Activated CD8-positive, alpha-beta memory T cell treated with anti-CD3 and anti-CD28 coated beads, Interleukin-2, amount 50 U/mL, for 1 hour (primary cell): ENCODE measurements around the gene PRR14.
A peak's percentile ranks its signal among the peaks of the same experiment; 100 is the strongest.
"Not testable (repeated sequence)": the region's sequence is repeated elsewhere in the genome, so short reads cannot be mapped to it uniquely, and the experiment has no call there.

Experiments
- DNase-seq: peaks from one replicate; pipeline ENCODE4 v3.0.0-alpha.2; 2020; ENCODE audit errors: extremely low read depth

PRR14 gene

GRCh38 chr16:30632454-30632853 lies 18.3 kb upstream of the PRR14 start:
- not testable (repeated sequence) for DNase-seq

- no peak for DNase-seq
Measured at GRCh38 chr16:30633526-30633925, 17.2 kb upstream of the PRR14 start.

GRCh38 chr16:30636599-30636998 lies 14.2 kb upstream of the PRR14 start:
- DNase-seq, result no peak

- DNase-seq, result not testable (repeated sequence)
Measured at GRCh38 chr16:30637139-30637538, 13.6 kb upstream of the PRR14 start.

GRCh38 chr16:30637944-30638343 lies 12.8 kb upstream of the PRR14 start:
- DNase-seq, result no peak

GRCh38 chr16:30641378-30641982 lies 9.3 kb upstream of the PRR14 start:
- DNase-seq, result no peak

- DNase-seq, result no peak
Measured at GRCh38 chr16:30644334-30644830, 6.4 kb upstream of the PRR14 start.

- DNase-seq, result no peak
Measured at GRCh38 chr16:30645727-30646126, 5.0 kb upstream of the PRR14 start.

GRCh38 chr16:30647274-30647571 lies 3.5 kb upstream of the PRR14 start:
- no peak for DNase-seq

- DNase-seq, result no peak
Measured at GRCh38 chr16:30649725-30650368, 913 bp upstream of the PRR14 start.

- no peak for DNase-seq
Measured at GRCh38 chr16:30651124-30652004, 604 bp downstream of the PRR14 start.

GRCh38 chr16:30652005-30652296 lies 1.2 kb downstream of the PRR14 start:
- DNase-seq, result no peak

GRCh38 chr16:30652718-30653117 lies 2.0 kb downstream of the PRR14 start:
- no peak for DNase-seq

GRCh38 chr16:30654856-30655255 lies 4.1 kb downstream of the PRR14 start:
- no peak for DNase-seq

- no peak for DNase-seq
Measured at GRCh38 chr16:30655815-30656347, 5.1 kb downstream of the PRR14 start.

GRCh38 chr16:30656388-30656787 lies 5.6 kb downstream of the PRR14 start:
- DNase-seq, result no peak

GRCh38 chr16:30656974-30657865 lies 6.5 kb downstream of the PRR14 start:
- no peak for DNase-seq

- peak; percentile 100 for DNase-seq
Measured at GRCh38 chr16:30657866-30658730, 7.3 kb downstream of the PRR14 start, which contains the start of gene FBRS. Gene FBRS, plus strand, starts transcription at chr16:30658431. Its CDS starts 1,088 bp downstream, at chr16:30659519.

- DNase-seq, result no peak
Measured at GRCh38 chr16:30658731-30659506, 8.2 kb downstream of the PRR14 start.
